Loucy (cell line): ENCODE measurements around the gene FOXA2.

Experiments
- CTCF ChIP-seq: fragments of 200-600 bp; sonication (generic); conservative IDR thresholded peaks from 2 replicates; pipeline ENCODE4 v1.5.1; 2014; ENCODE audit warnings: mild to moderate bottlenecking, antibody characterized with exemption, low read length
- EZH2phosphoT487 ChIP-seq: fragments of 200-600 bp; IDR thresholded peaks from 2 replicates; pipeline ENCODE4 v1.6.1; 2018; ENCODE audit warnings: antibody characterized with exemption, mild to moderate bottlenecking, moderate library complexity, borderline replicate concordance

GRCh38 chr20:22531756-22532155 lies 52.6 kb downstream of the FOXA2 start:
- TF ChIP-seq EZH2phosphoT487 (no peak), CTCF (no peak)
